ENCODE measurements around the gene CRYGS.
"Not testable (repeated sequence)": the region's sequence is repeated elsewhere in the genome, so short reads cannot be mapped to it uniquely, and the experiment has no call there.

CRYGS gene

GRCh38 chr3:186536883-186537844 lies 7.0 kb downstream of the CRYGS start:
- DNase-seq (ENCODE audit: insufficient read length, low spot score): no peak
- no peak for TF ChIP-seq POLR2A (IDR thresholded peaks at IDR 0.05; ENCODE audit: low read depth, low read length)
- no peak for FAIRE-seq

- FAIRE-seq (no peak), DNase-seq (ENCODE audit: insufficient read length, low spot score) (no peak)
- TF ChIP-seq POLR2A (IDR thresholded peaks at IDR 0.05; ENCODE audit: low read depth, low read length): no peak
Measured at GRCh38 chr3:186534113-186534669, 10.0 kb downstream of the CRYGS start.

- FAIRE-seq (no peak), DNase-seq (ENCODE audit: insufficient read length, low spot score) (no peak)
- TF ChIP-seq POLR2A (IDR thresholded peaks at IDR 0.05; ENCODE audit: low read depth, low read length): no peak
Measured at GRCh38 chr3:186532598-186533072, 11.5 kb downstream of the CRYGS start.

GRCh38 chr3:186531694-186532093 lies 12.5 kb downstream of the CRYGS start:
- FAIRE-seq; DNase-seq (ENCODE audit: insufficient read length, low spot score): not testable (repeated sequence)

- TF ChIP-seq POLR2A (IDR thresholded peaks at IDR 0.05; ENCODE audit: low read depth, low read length): no peak
- FAIRE-seq (no peak), DNase-seq (ENCODE audit: insufficient read length, low spot score) (no peak)
Measured at GRCh38 chr3:186530415-186530814, 13.8 kb downstream of the CRYGS start.

GRCh38 chr3:186529201-186529999 lies 14.8 kb downstream of the CRYGS start:
- FAIRE-seq: no peak
- TF ChIP-seq POLR2A (IDR thresholded peaks at IDR 0.05; ENCODE audit: low read depth, low read length): no peak

GRCh38 chr3:186526256-186526606 lies 17.9 kb downstream of the CRYGS start:
- FAIRE-seq (no peak), DNase-seq (ENCODE audit: insufficient read length, low spot score) (no peak)
- TF ChIP-seq POLR2A (IDR thresholded peaks at IDR 0.05; ENCODE audit: low read depth, low read length): no peak

More at GRCh38 chr3:186529201-186529999, 14.8 kb downstream of the CRYGS start:
- DNase-seq (ENCODE audit: insufficient read length, low spot score): no peak

GRCh38 chr3:186525369-186526255 lies 18.6 kb downstream of the CRYGS start:
- FAIRE-seq: no peak

GRCh38 chr3:186524616-186525015 lies 19.6 kb downstream of the CRYGS start:
- DNase-seq (ENCODE audit: insufficient read length, low spot score) (no peak), FAIRE-seq (no peak)
- TF ChIP-seq POLR2A (IDR thresholded peaks at IDR 0.05; ENCODE audit: low read depth, low read length): no peak

More at GRCh38 chr3:186525369-186526255, 18.6 kb downstream of the CRYGS start:
- DNase-seq (ENCODE audit: insufficient read length, low spot score): no peak
- TF ChIP-seq POLR2A (IDR thresholded peaks at IDR 0.05; ENCODE audit: low read depth, low read length): no peak

GRCh38 chr3:186523434-186523833 lies 20.7 kb downstream of the CRYGS start:
- FAIRE-seq: no peak
- TF ChIP-seq POLR2A (IDR thresholded peaks at IDR 0.05; ENCODE audit: low read depth, low read length): no peak

GRCh38 chr3:186523022-186523421 lies 21.2 kb downstream of the CRYGS start:
- DNase-seq (ENCODE audit: insufficient read length, low spot score) (no peak), FAIRE-seq (no peak)
- TF ChIP-seq POLR2A (IDR thresholded peaks at IDR 0.05; ENCODE audit: low read depth, low read length): no peak

More at GRCh38 chr3:186523434-186523833, 20.7 kb downstream of the CRYGS start:
- no peak for DNase-seq (ENCODE audit: insufficient read length, low spot score)

- DNase-seq (ENCODE audit: insufficient read length, low spot score): no peak
- FAIRE-seq: no peak
- no peak for TF ChIP-seq POLR2A (IDR thresholded peaks at IDR 0.05; ENCODE audit: low read depth, low read length)
Measured at GRCh38 chr3:186520957-186521842, 23.0 kb downstream of the CRYGS start.

Data from H54 (cell line).